Adrenal gland (tissue), 5 donors: Measurements from ENCODE around the gene PSAP.

Source experiments
- POLR2A ChIP-seq, 2 donors: fragments of 450-650 bp; IDR thresholded peaks; one replicate each; pipeline ENCODE4 v1.6.1; 2017; ENCODE audit warnings: antibody characterized with exemption in 2 of 2, mild to moderate bottlenecking in 2 of 2, moderate library complexity in 1 of 2
- TF ChIP-seq, protein P1 (sequence below), 6 experiments: fragments of 450-650 bp in 4 of 6; fragments of 200-600 bp in 2 of 6; sonication (generic) in 1 of 6; IDR thresholded peaks; 1 replicate in 5 of 6; 2 replicates in 1 of 6; pipeline versions ENCODE4 v1.5.1 to v1.8.0; 2016 to 2021; ENCODE audit warnings: antibody characterized with exemption in 6 of 6, mild to moderate bottlenecking in 2 of 6, moderate library complexity in 1 of 6
- donor health status: DM: no; HTN: no; CAD: no.

DNA sequence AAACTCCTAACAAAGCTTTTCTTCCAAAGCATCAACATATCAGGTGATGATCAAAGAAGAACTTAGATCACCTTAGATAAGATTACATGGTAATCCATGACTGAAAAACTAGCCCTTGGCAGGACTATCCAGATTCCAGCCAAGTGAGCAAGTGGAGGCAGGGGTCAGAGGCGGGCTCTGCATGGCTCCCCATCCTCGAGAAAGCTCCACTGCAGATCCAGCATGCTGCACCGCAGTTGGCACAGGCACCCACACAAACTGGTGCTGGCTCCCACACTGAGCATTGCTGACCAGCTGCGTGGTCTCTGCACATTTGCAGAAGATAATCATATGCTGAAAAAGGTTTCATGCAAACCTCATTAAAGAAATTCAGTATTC, 10.1 kb downstream of the PSAP start:
- TF ChIP-seq, protein P1, sequence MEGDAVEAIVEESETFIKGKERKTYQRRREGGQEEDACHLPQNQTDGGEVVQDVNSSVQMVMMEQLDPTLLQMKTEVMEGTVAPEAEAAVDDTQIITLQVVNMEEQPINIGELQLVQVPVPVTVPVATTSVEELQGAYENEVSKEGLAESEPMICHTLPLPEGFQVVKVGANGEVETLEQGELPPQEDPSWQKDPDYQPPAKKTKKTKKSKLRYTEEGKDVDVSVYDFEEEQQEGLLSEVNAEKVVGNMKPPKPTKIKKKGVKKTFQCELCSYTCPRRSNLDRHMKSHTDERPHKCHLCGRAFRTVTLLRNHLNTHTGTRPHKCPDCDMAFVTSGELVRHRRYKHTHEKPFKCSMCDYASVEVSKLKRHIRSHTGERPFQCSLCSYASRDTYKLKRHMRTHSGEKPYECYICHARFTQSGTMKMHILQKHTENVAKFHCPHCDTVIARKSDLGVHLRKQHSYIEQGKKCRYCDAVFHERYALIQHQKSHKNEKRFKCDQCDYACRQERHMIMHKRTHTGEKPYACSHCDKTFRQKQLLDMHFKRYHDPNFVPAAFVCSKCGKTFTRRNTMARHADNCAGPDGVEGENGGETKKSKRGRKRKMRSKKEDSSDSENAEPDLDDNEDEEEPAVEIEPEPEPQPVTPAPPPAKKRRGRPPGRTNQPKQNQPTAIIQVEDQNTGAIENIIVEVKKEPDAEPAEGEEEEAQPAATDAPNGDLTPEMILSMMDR (IDR thresholded peaks at IDR 0.05): no peak
- TF ChIP-seq POLR2A (IDR thresholded peaks at IDR 0.05): no peak
